HG03520 (cell line): ENCODE measurements around the gene ZMIZ1.
"Not testable (repeated sequence)": the region's sequence is repeated elsewhere in the genome, so short reads cannot be mapped to it uniquely, and the experiment has no call there.

Experiments used
- ATAC-seq: cut with Tn5 transposase; IDR thresholded peaks from one replicate; pipeline ENCODE4 v1.9.1; 2021; ENCODE audit warnings: mild to moderate bottlenecking, moderate library complexity; ENCODE audit not compliant: unreplicated experiment

The ZMIZ1 gene

DNA sequence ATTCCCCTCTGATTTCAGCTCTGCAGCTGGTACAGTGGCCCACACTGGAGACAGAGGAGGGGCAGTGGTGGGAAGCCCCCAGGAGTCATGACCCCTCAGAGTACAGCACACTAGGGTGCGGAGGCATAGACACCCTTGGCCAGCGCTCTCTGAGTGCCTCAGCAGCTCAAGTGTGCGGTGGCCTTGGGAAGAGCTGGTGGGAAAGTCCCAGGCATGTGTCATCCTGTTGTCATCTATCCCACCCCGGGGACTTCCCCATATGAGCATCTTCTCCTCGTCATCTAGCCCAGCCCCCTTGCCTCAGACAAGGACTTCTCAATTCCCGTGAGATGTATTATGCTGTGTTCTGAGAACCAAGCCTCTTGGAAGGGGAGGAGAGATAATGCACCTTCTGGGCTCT lies 262.9 kb downstream of the ZMIZ1 start:
- ATAC-seq, result peak; percentile 66

DNA sequence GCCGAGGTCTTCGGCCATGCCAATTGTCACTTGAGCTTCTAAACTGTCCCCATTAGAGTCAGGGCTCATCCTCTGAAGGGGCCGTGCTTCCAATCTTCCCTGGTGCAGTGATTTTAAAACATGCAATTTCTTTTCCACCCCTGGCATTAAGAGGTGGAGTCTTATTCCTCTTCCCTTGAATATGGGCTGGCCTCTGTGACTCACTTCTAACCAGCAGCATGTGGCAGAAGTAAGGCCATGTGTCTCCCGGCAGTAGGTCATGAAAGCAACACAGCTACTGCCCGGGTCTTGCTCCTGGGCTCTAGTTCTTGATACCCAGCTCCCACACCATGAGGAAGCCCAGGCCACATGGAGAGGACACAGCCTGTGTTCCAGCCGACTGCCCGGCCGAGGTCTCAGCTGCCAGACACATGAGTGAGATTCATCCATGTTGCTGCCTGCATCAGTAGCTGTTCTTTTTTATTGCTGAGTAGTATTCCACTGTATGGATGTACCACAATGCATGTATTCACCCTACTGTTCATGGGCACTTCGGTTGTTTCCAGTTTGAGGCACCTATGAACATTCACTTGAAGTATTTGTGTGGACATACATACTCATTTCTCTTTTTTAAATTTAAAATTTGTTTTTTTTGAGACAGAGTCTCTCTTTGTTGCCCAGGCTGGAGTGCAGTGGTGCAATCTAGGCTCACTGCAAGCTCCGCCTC lies 264.0 kb downstream of the ZMIZ1 start:
- not testable (repeated sequence) for ATAC-seq

DNA sequence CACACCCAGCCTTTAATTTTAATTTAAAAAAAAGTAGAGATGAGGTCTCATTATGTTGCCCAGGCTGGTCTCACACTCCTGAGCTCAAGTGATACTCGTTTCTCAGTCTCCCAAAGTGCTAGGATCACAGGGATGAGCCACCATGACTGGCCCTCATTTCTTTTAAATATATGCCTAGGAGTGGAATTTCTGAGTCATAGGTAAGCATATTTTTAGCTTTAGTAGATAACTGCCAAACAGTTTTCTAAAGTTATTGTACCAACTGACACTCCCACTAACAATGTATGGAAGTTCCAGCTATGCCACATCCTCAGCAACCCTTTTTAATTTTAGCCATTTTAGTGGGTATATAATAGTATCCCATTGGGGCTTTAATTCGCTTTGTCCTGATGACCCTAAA lies 264.7 kb downstream of the ZMIZ1 start:
- no peak for ATAC-seq

GRCh38 chr10:79334573-79334972 lies 265.8 kb downstream of the ZMIZ1 start:
- no peak for ATAC-seq

- no peak for ATAC-seq
These were observed 266.3 kb downstream of the ZMIZ1 start for GRCh38 chr10:79335094-79335469.

- ATAC-seq, result no peak
These were observed 266.9 kb downstream of the ZMIZ1 start for GRCh38 chr10:79335470-79336235.

GRCh38 chr10:79336276-79336675 lies 267.5 kb downstream of the ZMIZ1 start:
- no peak for ATAC-seq

DNA sequence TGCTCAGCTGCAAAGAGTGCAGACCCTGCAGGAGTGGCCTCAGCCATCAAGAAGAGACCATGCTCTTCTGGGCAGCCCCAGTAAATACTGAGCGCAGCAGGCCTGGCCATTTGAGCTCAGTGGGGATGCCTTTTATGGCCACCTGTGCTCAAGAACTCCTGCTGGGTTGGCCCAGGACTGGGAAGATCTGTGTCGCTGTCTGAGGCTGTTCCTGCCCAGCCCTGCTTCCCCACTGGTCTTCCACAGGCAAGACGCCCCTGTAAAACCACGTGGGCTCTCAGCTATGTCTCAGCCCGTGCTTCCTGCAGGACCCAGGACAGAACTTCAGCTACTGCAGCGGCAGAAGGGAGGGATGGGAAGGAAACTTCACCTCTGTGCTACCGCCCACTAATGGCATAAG lies 268.0 kb downstream of the ZMIZ1 start:
- no peak for ATAC-seq

- ATAC-seq, result not testable (repeated sequence)
These were observed 269.2 kb downstream of the ZMIZ1 start for GRCh38 chr10:79337783-79338469.

DNA sequence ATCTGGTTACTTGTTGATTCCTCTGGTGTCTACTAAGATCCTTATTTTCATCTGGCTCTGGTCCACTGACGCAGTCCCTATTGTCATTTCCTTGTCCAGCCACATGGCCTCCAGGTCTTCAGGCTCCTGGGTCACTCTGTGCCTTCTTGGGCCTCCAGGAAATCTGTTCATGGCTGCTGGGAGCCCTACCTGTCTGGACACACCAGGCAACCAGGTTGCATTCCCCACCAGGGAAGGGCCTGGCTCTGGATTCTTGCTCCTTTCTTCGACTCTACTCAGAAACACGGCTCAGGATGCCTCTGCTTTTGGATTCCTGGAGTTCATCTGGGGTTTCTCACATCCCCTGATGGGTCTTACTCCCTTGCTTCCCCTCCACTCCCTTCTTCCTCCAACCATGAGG lies 270.5 kb downstream of the ZMIZ1 start:
- no peak for ATAC-seq

GRCh38 chr10:79340646-79341244 lies 272.0 kb downstream of the ZMIZ1 start:
- no peak for ATAC-seq

- no peak for ATAC-seq
These were observed 273.6 kb downstream of the ZMIZ1 start for GRCh38 chr10:79342295-79342761.

GRCh38 chr10:79342811-79343561 lies 274.2 kb downstream of the ZMIZ1 start:
- no peak for ATAC-seq

DNA sequence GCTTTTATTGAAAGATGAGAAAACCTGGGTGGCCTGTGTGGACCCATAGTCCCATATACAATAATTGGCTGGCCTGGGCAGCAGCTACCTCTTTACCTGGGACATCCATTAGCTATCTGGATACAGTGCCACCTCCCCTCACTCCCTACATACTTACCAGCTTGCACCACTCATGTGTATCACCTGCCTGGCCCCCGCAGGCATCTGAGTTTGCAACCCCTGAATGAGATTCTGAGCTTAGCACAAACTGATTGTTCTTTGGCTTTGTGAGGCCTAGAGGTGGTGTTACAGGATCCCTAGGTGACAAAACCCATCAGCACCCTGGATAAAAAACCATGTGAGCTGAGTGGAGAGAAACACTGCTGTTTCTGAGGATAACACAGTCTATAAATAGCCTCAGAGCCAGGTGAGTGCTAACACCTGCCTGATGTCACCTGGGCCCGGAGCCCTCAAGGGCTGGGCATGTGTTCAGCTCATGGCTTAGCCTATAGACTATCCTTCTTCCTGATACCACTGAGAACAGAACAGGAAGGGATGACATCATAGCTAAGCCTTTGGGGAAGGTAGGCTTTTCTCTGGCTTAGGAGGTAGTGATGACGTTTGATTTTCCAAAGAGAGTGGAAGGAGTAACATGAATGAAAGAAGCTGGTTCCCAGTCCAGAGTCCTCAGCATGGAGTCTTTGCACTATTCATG lies 275.9 kb downstream of the ZMIZ1 start:
- no peak for ATAC-seq

- no peak for ATAC-seq
These were observed 276.7 kb downstream of the ZMIZ1 start for GRCh38 chr10:79345241-79346011.

- ATAC-seq, result no peak
These were observed 277.2 kb downstream of the ZMIZ1 start for GRCh38 chr10:79346012-79346340.

DNA sequence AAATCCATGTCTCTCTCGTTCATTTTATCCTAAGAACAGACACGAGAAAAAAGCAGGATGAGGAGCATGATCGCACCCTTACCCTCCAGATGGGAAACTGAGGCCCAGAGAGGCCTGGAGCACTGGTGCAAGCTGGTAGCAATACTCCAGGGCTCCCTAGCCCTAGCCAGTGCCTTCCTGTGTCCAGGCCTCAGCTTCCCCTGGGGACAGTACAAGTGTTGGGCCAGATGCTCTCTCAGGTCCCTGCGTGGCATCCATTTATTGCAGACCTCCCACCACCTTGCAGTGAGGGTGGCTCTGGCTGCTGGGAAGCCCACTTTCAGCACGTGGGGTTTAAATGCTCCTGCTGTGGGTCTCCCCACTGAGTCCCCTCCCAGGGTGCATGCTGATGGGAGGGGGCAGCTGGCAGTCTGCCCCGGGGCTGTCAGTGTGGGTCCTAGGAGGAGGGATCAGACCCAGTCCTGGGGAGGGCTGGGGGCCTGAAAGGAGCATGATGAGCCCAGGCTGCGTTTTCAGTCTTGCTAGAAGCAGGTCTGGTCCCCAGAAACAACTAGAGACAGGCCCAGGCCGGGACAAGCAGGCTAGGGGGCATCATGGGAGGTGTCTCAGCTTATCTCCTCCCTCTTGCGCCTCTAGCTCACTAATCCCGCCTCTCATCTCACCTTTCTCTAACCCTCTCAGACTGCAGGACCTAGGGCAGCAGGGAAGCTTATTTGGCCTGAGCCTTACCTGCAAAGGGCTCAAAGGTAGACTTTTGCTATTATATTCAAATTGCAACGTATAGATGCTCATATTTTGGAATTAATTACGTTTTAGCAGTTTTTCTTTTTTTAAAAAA lies 277.8 kb downstream of the ZMIZ1 start:
- no peak for ATAC-seq

GRCh38 chr10:79347226-79347893 lies 278.6 kb downstream of the ZMIZ1 start, which contains the start of gene PPIF:
Gene PPIF, plus strand, starts transcription at chr10:79347469. Its CDS starts 80 bp downstream, at chr10:79347549.
- peak; percentile 71 for ATAC-seq
